ENCODE measurements around the gene IGDCC3. TPM values are rescaled to one million over a fixed set of nuclear protein-coding genes. Genes with fewer than 3 reads are reported as not detected.

Gene IGDCC3
- polyA plus RNA-seq, 5 donors: 5.5 to 12.9 (median 10.8) TPM

DNA sequence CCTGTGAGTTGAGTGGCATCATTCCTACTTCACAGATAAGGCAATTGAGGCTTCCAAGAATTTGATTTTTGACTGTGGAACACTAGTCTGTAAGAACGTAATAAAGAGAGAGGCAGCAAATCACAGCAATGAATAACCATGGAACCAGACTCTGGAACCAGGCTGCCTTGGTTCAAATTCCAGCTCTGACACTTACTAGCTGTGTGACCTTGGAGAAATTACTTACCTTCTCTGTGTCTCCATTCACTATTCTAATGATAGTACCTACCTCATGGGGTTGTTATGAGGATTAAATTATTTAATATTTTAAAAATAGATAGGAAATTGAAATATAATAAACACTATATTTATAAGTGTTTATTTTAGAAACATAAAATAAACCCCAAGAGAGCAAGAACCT is 12.6 kb upstream of the IGDCC3 start:
- no peak for DNase-seq

- DNase-seq: no peak
Measured at GRCh38 chr15:65389226-65389625, 11.4 kb upstream of the IGDCC3 start.

DNA sequence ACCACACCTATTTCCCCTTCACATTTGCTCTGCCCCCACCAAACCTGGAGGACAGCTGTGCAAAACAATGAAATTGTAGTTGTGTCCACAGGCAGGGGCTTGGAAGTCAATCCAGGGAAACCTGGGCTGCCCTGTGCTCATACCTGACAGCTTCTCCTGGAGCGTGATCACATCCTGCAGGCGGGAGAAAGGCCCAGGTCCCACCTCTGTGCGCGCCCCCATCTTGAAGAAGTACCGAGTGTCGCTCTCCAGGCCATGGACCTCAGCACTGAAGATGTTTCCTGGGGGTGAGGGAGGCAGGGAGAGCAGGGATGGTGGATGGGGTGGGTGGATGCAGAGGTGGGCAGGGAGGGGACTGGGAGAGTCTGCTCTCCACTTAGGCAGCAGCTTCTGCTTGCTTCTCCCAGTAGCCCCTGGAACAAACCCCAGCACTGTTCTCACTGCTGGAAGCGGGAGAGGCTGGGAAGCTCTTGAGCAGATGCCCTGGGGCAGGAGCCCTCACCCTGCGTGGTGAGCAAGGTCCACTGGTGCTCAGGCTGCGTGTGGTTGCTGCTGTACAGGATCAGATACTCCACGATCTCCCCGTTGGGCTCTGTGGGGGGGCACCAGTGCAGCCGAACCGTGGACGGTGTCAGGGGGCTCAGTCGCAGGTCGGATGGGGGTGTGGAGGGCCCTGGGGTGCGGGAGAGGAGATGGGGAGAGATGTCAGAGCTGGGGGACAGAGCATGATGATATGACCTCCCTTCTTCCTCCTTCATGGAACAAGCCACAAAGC is 10.7 kb upstream of the IGDCC3 start:
- no peak for DNase-seq

- DNase-seq: no peak
Measured at GRCh38 chr15:65386886-65387285, 9.1 kb upstream of the IGDCC3 start.

GRCh38 chr15:65386376-65386775 is 8.6 kb upstream of the IGDCC3 start:
- no peak for DNase-seq

- no peak for DNase-seq
Measured at GRCh38 chr15:65385870-65386258, 8.1 kb upstream of the IGDCC3 start.

GRCh38 chr15:65384895-65385869 is 7.4 kb upstream of the IGDCC3 start:
- DNase-seq: peak; percentile 73 to 82

DNA sequence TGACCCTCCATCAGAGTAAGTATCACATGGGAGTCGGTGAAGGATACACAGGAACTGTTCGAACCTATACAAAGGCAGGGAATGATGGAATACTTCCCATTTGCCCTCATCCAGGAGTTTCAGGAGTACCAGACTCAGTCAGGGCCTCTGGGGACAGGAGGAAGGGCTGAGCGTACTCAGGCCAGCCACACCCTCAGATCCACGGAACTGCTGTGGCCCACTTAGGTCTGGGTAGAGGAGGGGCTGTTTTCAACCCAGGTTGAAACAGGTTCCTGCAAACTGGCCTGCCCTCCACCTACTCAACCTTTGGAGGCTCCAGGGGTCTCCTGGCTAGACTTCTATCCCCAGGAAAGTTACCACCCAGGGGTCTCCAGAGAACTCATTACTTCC is 6.7 kb upstream of the IGDCC3 start:
- no peak for DNase-seq

GRCh38 chr15:65383991-65384390 is 6.2 kb upstream of the IGDCC3 start:
- DNase-seq: no peak

DNA sequence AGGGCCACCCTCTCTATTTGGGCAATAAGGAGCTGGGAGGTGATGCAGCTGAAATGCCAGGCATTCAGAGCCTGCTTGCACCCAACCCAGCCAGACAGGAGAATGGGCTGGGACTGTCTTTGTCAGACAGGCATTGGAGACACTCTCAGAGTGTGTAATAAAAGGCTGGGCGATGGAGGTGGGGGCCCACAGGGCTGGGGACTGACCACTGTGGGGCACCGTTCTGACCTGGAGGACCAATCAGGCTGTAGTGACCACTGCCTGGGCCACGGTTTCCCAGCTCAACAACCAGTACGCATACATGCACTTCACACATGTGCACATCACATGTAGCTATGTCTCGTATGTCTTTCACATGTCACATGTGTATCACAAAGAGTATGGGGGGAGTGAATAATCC is 5.7 kb upstream of the IGDCC3 start:
- no peak for DNase-seq

DNA sequence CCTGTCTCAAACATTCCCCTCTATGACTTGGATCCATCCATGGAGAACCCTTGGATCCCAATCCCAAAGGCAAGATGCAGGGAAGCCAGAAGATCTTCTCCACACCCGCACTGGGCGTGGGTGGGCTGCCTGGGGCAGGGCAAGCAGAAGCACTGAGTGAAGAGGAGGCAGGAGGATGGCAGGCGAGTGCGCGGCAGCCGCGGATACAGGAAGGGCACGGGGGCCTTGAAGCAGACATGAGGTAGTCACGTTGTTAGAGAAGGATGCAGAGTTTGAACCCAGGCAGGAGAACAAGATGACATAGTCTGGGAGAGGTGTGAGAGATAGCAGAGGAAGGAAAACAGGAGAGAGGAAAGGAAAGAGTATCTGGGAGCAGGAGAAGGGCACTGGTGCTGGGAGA is 5.1 kb upstream of the IGDCC3 start:
- DNase-seq: no peak

- no peak for DNase-seq
Measured at GRCh38 chr15:65382146-65382491, 4.3 kb upstream of the IGDCC3 start.

DNA sequence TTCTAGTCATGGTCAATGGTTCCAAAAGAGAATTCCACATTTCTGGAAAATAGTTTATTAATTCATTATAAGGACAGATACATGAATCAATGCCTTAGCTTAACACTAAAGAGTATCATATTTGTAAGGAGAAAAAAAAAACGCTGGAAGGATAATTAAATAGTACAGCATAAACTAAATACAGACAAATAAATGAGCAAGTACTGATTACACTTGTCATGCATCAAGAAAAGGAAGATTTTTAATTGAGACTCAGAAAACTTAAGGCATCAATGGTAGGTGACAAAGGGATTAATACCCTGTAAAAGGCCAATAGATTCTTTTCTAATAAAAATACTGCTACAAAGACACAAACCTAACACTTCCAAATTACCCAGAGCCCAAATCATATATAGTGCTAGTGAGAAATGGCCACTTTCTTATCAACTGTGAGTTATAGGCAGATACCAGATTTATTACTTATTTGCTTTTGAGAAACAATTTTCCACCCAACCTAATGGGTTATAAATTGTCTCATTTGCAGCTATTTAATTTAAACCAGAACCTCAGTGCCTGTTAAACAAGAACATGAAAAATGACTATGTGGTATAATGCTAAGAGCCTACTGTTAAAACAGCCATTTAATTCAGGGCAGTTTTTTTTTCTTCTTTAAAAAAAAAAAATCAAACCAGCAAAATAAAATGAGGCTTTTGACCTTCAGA is 3.8 kb upstream of the IGDCC3 start:
- no peak for DNase-seq

GRCh38 chr15:65379986-65380385 is 2.2 kb upstream of the IGDCC3 start:
- no peak for DNase-seq

DNA sequence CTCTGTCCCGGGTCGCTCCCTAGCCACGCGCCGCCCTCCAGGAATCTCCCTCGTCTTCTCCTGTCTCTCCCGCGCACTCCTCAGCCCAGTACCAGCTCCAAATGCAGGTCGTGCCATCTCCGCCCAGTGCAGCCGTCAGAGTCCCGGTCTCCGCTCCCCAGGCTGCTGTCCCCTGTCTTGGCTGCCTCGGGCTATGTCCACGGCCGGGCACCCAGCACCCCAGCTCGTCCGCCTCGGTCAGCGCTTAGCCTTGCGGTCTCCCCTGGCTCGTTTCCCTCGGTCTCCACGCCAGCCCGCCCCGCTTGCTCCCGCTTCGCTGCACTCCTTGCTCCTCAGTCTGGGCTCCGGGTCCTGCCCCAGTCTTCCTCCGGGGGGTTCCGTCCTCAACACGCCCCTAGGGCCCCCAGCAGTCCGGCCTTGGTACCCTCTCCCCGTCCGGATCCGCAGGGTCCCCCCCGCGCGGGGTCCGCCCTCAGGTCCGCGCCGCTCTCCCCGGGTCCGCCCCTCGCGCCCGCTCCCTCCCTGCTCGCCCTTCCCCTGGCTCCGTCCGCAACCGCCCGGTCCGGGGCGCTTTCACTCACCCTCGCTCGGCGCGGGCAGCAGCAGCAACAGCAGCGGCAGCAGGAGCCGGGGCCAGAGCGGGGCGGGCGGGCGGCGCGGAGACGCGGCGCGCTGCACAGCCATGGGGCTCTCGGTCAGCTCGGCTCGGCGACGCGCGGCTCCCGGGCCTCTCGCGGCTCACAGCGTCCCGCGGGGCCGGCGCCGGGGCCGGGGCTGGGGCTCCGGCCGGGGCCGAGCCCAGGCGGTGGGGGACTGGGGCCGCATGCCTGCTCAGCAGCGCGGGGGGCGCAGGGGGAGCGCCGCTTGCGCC is 462 bp downstream of the IGDCC3 start:
- no peak for DNase-seq

GRCh38 chr15:65376767-65377104 is 1.1 kb downstream of the IGDCC3 start:
- DNase-seq: no peak

DNA sequence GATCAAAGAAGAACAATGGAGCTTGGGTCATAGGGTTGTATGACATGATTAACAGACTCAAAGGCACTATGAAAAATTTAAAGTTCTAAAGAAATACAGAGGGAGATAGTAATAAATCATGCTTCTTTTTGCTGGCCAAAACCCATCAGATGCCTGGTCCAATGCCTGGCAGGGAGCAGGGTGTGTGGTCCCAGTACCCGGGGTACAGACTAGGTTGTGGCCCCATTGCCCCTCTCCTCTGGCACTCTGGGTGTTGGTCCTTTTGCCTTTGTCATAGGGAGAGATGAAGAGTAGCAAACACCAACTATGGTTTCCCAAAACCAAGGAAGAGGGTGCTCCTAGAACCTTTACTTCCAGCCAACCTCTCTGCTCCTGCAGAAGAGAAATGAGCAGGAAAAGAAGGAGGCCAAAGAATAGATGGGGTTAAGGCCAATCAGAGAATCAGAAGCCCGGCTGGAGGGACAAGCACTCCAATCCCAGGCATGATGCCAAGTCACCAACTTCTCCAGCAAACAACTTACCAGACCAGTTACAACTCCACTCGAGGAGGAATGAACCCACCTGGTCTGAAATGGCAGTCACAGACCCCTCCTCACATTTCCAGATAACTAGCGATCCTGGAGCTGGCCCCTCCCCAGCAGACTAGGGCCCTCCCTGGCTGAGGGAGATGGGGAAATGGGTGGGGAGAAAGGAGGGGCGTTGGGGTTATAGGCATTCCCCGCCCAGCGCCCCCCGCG is 1.8 kb downstream of the IGDCC3 start:
- DNase-seq: no peak

GRCh38 chr15:65374821-65375401 is 2.9 kb downstream of the IGDCC3 start:
- no peak for DNase-seq

DNA sequence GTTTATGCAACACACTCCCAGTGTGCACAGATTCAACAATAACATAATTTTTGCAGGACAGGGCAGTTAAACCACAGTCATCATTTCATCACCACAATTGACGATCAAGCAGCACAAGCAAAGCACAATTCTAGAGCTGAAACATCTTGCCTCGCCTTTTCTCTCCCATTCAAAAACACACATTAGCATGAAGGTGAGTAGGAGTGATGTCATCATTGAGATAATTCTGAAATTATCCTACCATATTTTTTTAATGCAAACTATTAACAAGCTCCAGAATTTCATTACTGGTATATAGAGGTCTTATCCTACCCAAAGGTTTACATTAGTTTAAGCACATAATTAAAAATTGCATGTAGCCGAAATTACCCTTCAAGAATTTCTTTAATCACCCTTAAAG is 3.5 kb downstream of the IGDCC3 start:
- DNase-seq: no peak

GRCh38 chr15:65373163-65373651 is 4.6 kb downstream of the IGDCC3 start:
- DNase-seq: no peak

GRCh38 chr15:65372787-65373067 is 5.1 kb downstream of the IGDCC3 start:
- DNase-seq: no peak
